Skeletal muscle satellite cell (primary cell): ENCODE results near the gene NMBR.
"Not testable (repeated sequence)": the region's sequence is repeated elsewhere in the genome, so short reads cannot be mapped to it uniquely, and the experiment has no call there.

Source experiments
- H3K27me3 ChIP-seq: 2 replicates; pipeline ENCODE4 v1.7.0; 2013; ENCODE audit warnings: low read length; ENCODE audit not compliant: control insufficient read depth, insufficient read depth
- H3K36me3 ChIP-seq: 2 replicates; pipeline ENCODE4 v1.7.0; 2013; ENCODE audit warnings: mild to moderate bottlenecking, control low read depth, low read length; ENCODE audit not compliant: insufficient read depth
- H3K4me1 ChIP-seq: 2 replicates; pipeline ENCODE4 v1.7.0; 2013; ENCODE audit warnings: low read length; ENCODE audit not compliant: control insufficient read depth, insufficient read depth
- H3K4me2 ChIP-seq: 2 replicates; pipeline ENCODE4 v1.7.0; 2013; ENCODE audit warnings: mild to moderate bottlenecking, low read length
- H3K4me3 ChIP-seq: 2 replicates; pipeline ENCODE4 v1.7.0; 2013; ENCODE audit warnings: low read length
- H3K9ac ChIP-seq: 2 replicates; pipeline ENCODE4 v1.7.0; 2013; ENCODE audit warnings: mild to moderate bottlenecking, low read depth, low read length, moderate library complexity
- H3K9me3 ChIP-seq: replicated peaks from 2 replicates; pipeline ENCODE4 v1.7.0; 2013; ENCODE audit warnings: mild to moderate bottlenecking, control low read depth, low read length

NMBR gene

GRCh38 chr6:142110820-142111219, 36.1 kb downstream of the NMBR start:
- not testable (repeated sequence) for H3K4me1 ChIP-seq, H3K27me3 ChIP-seq, H3K9ac ChIP-seq, H3K4me3 ChIP-seq, H3K4me2 ChIP-seq, H3K36me3 ChIP-seq, H3K9me3 ChIP-seq

- H3K4me1 ChIP-seq, H3K9ac ChIP-seq, H3K4me2 ChIP-seq, H3K9me3 ChIP-seq, H3K27me3 ChIP-seq, H3K4me3 ChIP-seq, H3K36me3 ChIP-seq: not testable (repeated sequence)
Measured at GRCh38 chr6:142104820-142105219, 42.1 kb downstream of the NMBR start.

GRCh38 chr6:142088858-142089216, 58.1 kb downstream of the NMBR start:
- Histone ChIP-seq H3K4me2 (peak overlapping the region; percentile 55), H3K4me1 (peaks cover 5% of the 10 kb centered on the region), H3K4me3 (no peak overlapping the region), H3K9me3 (no peaks in the 10 kb centered on the region), H3K9ac (no peak overlapping the region), H3K27me3 (peaks cover 13% of the 10 kb centered on the region), H3K36me3 (no peaks in the 10 kb centered on the region)

DNA sequence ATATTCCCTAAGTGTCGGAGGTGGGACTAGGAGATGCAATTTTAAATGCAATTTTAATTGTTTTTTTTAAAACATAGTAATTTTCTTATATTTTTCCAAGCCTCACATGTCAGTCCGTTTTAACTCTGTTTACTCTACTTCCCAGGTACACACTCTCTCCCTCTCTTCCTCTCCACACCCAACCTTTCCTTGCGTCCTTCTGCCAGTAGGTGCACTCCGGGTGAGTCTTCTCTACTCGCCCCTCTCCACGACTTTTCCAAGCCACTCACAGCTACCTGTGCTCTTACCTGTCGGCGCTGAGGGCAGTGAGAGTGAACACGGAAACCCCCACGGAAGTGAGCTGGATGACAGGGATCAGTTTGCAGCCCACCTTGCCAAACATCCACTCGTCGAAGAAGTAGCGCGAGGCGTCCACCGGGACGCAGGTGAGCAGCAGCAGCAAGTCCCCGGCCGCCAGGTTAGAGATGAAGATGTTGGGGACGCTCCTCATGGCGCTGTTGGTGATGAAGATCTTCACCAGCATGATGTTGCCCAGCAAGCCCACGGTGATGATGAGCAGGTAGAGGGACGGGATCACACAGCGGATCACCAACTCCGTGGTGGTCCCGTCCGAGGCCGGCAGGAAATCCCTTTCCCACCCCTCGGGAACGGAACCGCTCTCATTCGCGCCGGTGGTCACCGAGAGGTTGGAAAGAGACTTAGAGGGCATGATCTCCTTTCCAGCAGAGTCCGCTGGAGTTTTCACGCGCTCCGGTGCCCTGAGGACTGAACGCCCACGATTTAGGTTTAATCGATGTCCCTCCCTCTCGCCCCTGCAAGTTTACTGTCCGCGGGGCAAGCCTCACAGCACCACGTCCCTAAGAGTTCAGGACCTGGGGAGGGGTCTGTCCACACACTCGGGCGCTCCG, 58.7 kb downstream of the NMBR start:
- Histone ChIP-seq H3K9me3 (no peaks in the 10 kb centered on the region), H3K4me3 (no peak overlapping the region), H3K4me1 (peaks cover 5% of the 10 kb centered on the region), H3K36me3 (no peaks in the 10 kb centered on the region), H3K27me3 (peaks cover 13% of the 10 kb centered on the region), H3K4me2 (peak overlapping the region; percentile 55), H3K9ac (no peak overlapping the region)

- Histone ChIP-seq H3K4me3 (no peak overlapping the region), H3K4me1 (no peaks in the 10 kb centered on the region), H3K36me3 (no peaks in the 10 kb centered on the region), H3K9me3 (no peaks in the 10 kb centered on the region), H3K9ac (no peak overlapping the region), H3K27me3 (no peaks in the 10 kb centered on the region), H3K4me2 (no peak overlapping the region)
Measured at GRCh38 chr6:142079130-142079529, 67.8 kb downstream of the NMBR start.

GRCh38 chr6:142075516-142076101, 71.3 kb downstream of the NMBR start:
- H3K4me1 ChIP-seq: no peaks in the 10 kb centered on the region
- H3K4me3 ChIP-seq: no peak overlapping the region
- H3K9ac ChIP-seq: no peak overlapping the region
- no peak overlapping the region for H3K4me2 ChIP-seq
- no peaks in the 10 kb centered on the region for H3K36me3 ChIP-seq
- no peaks in the 10 kb centered on the region for H3K27me3 ChIP-seq
- no peaks in the 10 kb centered on the region for H3K9me3 ChIP-seq

DNA sequence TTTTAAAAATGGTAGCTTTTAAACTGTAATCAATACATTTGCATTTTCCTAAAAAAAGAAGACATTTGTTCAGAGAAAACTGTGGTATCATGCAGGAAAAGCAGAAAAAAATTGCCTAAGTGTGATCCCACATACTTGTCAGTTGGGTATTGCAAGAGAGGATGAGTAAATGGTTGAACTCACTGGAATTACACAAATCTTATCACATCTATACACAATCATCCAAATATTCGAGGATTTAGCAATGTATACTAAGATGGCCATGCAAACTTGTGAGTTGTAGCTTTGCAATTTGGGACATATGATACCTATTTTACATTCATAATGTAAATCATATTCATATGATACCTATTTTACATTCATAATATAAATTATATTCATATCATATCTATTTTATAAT, 72.4 kb downstream of the NMBR start:
- Histone ChIP-seq H3K9ac (no peak overlapping the region), H3K4me1 (no peaks in the 10 kb centered on the region), H3K36me3 (no peaks in the 10 kb centered on the region), H3K4me2 (no peak overlapping the region), H3K27me3 (no peaks in the 10 kb centered on the region), H3K4me3 (no peak overlapping the region), H3K9me3 (no peaks in the 10 kb centered on the region)

DNA sequence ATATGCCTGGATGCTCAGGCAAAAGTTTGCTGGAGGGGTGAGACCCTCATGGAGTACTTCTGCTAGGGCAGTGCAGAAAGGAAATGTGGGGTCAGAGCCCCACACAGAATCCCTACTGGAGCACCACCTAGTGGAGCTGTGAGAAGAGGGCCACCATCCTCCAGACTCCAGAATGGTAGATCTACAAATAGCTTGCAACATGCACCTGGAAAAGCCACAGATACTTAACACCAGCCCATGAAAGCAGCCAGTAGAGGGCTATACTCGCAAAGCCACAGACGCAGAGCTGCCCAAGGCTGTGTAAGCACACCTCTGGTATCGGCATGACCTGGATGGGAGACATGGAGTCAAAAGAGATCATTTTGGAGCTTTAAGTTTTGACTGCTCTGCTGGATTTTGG, 74.9 kb downstream of the NMBR start:
- H3K4me3 ChIP-seq: no peak overlapping the region
- H3K36me3 ChIP-seq: no peaks in the 10 kb centered on the region
- H3K27me3 ChIP-seq: no peaks in the 10 kb centered on the region
- no peak overlapping the region for H3K9ac ChIP-seq
- no peaks in the 10 kb centered on the region for H3K9me3 ChIP-seq
- no peak overlapping the region for H3K4me2 ChIP-seq
- H3K4me1 ChIP-seq: no peaks in the 10 kb centered on the region

- no peaks in the 10 kb centered on the region for H3K27me3 ChIP-seq
- H3K36me3 ChIP-seq: no peaks in the 10 kb centered on the region
Measured at GRCh38 chr6:142068416-142068815, 78.5 kb downstream of the NMBR start.

GRCh38 chr6:142062861-142063260, 84.1 kb downstream of the NMBR start:
- not testable (repeated sequence) for H3K9me3 ChIP-seq, H3K4me2 ChIP-seq, H3K4me3 ChIP-seq, H3K27me3 ChIP-seq, H3K9ac ChIP-seq, H3K4me1 ChIP-seq, H3K36me3 ChIP-seq

More at GRCh38 chr6:142068416-142068815, 78.5 kb downstream of the NMBR start:
- Histone ChIP-seq H3K4me3 (no peak overlapping the region), H3K9ac (no peak overlapping the region), H3K4me2 (no peak overlapping the region), H3K9me3 (no peaks in the 10 kb centered on the region), H3K4me1 (no peaks in the 10 kb centered on the region)

DNA sequence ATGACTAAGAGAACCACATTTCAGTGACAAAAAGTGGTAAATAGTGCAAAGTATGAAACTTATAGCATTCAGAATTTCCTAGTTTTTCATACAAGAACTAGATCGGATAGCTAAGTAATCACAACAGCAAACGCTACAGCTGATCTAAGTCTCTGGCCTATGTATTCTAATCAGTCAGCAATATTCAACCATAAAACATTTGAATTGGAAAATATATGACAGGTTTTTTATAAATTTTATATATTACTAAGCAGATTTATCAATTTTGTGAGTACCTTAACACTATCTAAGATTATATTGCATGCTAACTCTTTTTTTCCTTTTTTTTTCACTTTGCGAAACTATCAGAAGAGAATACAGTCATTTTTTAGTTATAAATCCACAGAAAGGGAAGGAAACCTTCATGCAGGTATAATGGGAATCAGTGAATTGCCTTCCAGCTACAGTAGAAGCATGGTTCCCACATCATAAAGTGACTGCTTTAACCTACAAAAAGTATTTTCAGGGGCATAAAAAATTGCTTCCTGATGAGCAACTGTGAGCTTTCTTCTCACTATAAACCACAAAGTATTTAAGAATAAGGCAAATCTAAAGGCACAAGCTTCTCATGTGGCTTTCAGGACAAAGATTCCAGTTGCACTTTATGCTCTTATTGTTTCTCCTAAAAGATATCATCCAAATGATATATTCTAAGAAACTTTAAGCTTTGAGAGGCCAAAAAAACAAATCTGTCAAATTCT, 88.2 kb downstream of the NMBR start:
- Histone ChIP-seq H3K9me3 (no peaks in the 10 kb centered on the region), H3K4me2 (no peak overlapping the region), H3K27me3 (no peaks in the 10 kb centered on the region), H3K36me3 (no peaks in the 10 kb centered on the region), H3K4me3 (no peak overlapping the region), H3K4me1 (no peaks in the 10 kb centered on the region), H3K9ac (no peak overlapping the region)
